ENCODE measurements around the gene VCAN. TPM values are rescaled to one million over a fixed set of nuclear protein-coding genes. Genes with fewer than 3 reads are reported as not detected.

The VCAN gene
- total and polyA plus RNA-seq, 2 experiments from 2014 or later: 133 to 404 TPM

DNA sequence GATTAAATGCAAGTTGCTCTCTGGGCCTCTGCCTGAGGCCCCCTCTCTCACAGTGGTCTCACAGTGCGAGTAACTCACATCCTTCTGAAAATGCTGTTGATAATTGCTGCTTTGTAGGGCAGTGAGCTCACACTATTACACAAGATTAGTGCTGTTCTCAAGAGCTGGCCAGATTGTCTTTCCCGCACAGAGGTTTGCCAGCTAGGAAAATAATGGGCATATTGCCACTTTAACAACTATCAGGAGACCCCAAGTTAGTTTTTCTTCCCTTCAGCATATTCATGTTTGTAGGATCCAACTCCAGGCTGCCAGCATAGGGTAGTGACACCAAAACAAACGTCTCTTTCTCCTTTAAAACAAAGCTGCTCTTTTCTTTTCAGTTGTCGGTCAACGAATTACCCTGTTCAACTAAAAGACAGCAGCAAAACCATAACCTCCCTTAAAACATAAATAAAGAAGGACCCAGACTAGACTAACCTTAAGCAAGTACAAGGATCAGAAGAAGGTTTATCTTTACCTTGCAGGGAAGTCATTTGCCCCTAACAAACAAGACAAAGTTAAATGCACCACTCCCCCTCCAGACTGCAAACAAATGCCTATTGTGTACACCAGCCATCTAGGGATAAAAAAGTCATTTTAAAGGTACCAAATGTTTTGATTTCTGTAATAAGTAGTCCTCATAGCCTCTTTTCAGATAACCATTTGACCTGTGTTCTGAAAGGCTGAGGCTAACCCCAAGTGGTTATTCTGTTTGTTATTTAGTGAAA, 91.4 kb downstream of the VCAN start (continued):
- no peak for TF ChIP-seq ZNF331 (CRISPR knock-in tag; IDR thresholded peaks at IDR 0.05; ENCODE audit: low read depth)

DNA sequence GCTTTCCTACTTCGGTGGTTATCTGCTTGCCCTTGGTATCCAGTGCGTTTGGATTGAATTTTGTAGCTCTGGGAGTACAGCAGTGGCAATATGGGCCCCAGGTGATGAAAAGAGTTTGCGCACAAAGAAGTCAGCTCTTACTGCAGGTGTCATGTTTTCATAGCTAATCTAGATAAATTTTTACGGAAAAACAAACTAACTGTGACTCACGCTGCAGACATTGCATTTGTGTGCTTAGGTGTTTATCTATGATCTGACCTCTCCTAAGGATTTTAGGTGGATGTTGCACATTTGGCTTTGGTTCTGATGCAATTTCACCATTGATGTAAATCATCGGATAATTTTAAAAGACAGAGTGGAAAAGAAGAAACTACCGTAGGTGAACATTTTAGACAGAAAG, 92.1 kb downstream of the VCAN start:
- H3K36me3 ChIP-seq (ENCODE audit: insufficient read depth): peaks cover 17% of the 10 kb centered on the region
- TF ChIP-seq POLR2AphosphoS5 (IDR thresholded peaks at IDR 0.05; ENCODE audit: low read depth) (no peak), JUNB (IDR thresholded peaks at IDR 0.05; ENCODE audit: unreplicated experiment) (no peak), STAT1 (IDR thresholded peaks at IDR 0.05; ENCODE audit: unreplicated experiment) (no peak), EZH2phosphoT487 (IDR thresholded peaks at IDR 0.05; ENCODE audit: unreplicated experiment) (no peak), CREB1 (CRISPR knock-in tag; IDR thresholded peaks at IDR 0.05; ENCODE audit: low read depth) (no peak), ZNF114 (CRISPR knock-in tag; IDR thresholded peaks at IDR 0.05) (no peak)
- TF ChIP-seq, protein P1, sequence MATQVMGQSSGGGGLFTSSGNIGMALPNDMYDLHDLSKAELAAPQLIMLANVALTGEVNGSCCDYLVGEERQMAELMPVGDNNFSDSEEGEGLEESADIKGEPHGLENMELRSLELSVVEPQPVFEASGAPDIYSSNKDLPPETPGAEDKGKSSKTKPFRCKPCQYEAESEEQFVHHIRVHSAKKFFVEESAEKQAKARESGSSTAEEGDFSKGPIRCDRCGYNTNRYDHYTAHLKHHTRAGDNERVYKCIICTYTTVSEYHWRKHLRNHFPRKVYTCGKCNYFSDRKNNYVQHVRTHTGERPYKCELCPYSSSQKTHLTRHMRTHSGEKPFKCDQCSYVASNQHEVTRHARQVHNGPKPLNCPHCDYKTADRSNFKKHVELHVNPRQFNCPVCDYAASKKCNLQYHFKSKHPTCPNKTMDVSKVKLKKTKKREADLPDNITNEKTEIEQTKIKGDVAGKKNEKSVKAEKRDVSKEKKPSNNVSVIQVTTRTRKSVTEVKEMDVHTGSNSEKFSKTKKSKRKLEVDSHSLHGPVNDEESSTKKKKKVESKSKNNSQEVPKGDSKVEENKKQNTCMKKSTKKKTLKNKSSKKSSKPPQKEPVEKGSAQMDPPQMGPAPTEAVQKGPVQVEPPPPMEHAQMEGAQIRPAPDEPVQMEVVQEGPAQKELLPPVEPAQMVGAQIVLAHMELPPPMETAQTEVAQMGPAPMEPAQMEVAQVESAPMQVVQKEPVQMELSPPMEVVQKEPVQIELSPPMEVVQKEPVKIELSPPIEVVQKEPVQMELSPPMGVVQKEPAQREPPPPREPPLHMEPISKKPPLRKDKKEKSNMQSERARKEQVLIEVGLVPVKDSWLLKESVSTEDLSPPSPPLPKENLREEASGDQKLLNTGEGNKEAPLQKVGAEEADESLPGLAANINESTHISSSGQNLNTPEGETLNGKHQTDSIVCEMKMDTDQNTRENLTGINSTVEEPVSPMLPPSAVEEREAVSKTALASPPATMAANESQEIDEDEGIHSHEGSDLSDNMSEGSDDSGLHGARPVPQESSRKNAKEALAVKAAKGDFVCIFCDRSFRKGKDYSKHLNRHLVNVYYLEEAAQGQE (IDR thresholded peaks at IDR 0.05; ENCODE audit: unreplicated experiment): no peak
- no peak overlapping the region for H3K4me3 Mint-ChIP-seq
- H3K9me3 Mint-ChIP-seq: no peaks in the 10 kb centered on the region
- no peaks in the 10 kb centered on the region for H4K20me1 ChIP-seq (replicated peaks; ENCODE audit: insufficient read depth)
- peaks cover 3% of the 10 kb centered on the region; the same call in 2 of the 3 replicates for H3K4me1 Mint-ChIP-seq
- H3K27me3 Mint-ChIP-seq (ENCODE audit: insufficient read depth, low read depth, poor library complexity): no peaks in the 10 kb centered on the region
- ATAC-seq (no peak), DNase-seq (ENCODE audit: low spot score) (no peak)
- H3K4me1 ChIP-seq (ENCODE audit: insufficient read depth): no peaks in the 10 kb centered on the region
- H3K4me3 ChIP-seq: no peak overlapping the region
- no peaks in the 10 kb centered on the region for H3K27me3 ChIP-seq (ENCODE audit: insufficient read depth)
- H3K27ac ChIP-seq (ENCODE audit: low read depth): peak overlapping the region; percentile 64
- no peak overlapping the region for H2AFZ ChIP-seq
- no peak overlapping the region for H3K4me2 ChIP-seq
- no peaks in the 10 kb centered on the region for H3F3A ChIP-seq (replicated peaks; ENCODE audit: low read depth)
- no peaks in the 10 kb centered on the region; the same call in 1 of the 2 replicates for H3K79me2 ChIP-seq (replicated peaks; ENCODE audit: insufficient read depth)
- peaks cover 65% of the 10 kb centered on the region; the same call in 2 of the 3 replicates for H3K36me3 Mint-ChIP-seq (ENCODE audit: low read depth)
- peak overlapping the region; percentile 2; the same call in 1 of the 2 replicates for H3K27ac Mint-ChIP-seq
- no peaks in the 10 kb centered on the region for H3K9me2 ChIP-seq (ENCODE audit: insufficient read depth)

DNA sequence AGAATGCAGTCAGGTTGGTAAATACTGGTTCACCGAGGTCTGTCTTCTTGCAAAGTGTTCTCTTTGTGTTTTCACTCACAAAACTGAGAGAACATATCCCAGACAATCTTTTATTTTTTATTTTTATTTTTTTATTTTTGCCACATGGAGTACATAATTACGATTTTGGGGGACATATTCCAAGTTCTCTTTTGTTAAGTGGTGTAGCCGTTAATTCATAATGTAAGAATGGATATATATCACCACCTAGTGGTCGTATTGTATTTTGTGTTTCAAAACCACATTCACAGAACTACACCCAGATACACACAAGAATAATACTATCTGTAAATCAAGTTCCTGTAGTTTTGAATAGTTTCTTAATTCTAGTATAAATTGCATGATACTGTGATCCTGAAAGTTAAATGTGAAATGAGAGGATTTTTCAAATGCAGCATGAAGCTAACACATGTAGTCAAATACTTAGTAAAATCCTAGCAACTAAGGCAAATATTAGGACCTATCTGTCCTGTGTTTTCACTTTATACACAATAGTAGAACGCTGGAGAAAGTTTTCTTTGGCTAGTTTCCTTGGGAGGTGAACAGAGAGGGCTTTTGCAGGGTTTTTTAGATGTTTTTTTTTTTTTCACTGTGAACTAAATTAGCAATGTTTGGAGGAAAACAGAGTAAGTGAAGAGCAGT, 92.7 kb downstream of the VCAN start:
- Mint-ChIP-seq H3K4me3 (no peak overlapping the region), H3K27me3 (ENCODE audit: insufficient read depth, low read depth, poor library complexity) (peaks cover 2% of the 10 kb centered on the region), H3K4me1 (peaks cover 3% of the 10 kb centered on the region; the same call in 2 of the 3 replicates), H3K36me3 (ENCODE audit: low read depth) (peaks cover 63% of the 10 kb centered on the region; the same call in 2 of the 3 replicates), H3K9me3 (no peaks in the 10 kb centered on the region), H3K27ac (no peak overlapping the region)
- Histone ChIP-seq H3K4me1 (ENCODE audit: insufficient read depth) (no peaks in the 10 kb centered on the region), H4K20me1 (replicated peaks; ENCODE audit: insufficient read depth) (no peaks in the 10 kb centered on the region), H3K36me3 (ENCODE audit: insufficient read depth) (peaks cover 14% of the 10 kb centered on the region), H3K9me2 (ENCODE audit: insufficient read depth) (no peaks in the 10 kb centered on the region), H3K4me3 (no peak overlapping the region), H3K4me2 (no peak overlapping the region), H3F3A (replicated peaks; ENCODE audit: low read depth) (no peaks in the 10 kb centered on the region), H2AFZ (no peak overlapping the region), H3K79me2 (replicated peaks; ENCODE audit: insufficient read depth) (no peaks in the 10 kb centered on the region; the same call in 1 of the 2 replicates), H3K27me3 (ENCODE audit: insufficient read depth) (no peaks in the 10 kb centered on the region), H3K27ac (ENCODE audit: low read depth) (no peak overlapping the region)
- TF ChIP-seq CREB1 (CRISPR knock-in tag; IDR thresholded peaks at IDR 0.05; ENCODE audit: low read depth): no peak
- TF ChIP-seq NANOG (IDR thresholded peaks at IDR 0.05; ENCODE audit: borderline replicate concordance): no peak
- TF ChIP-seq, protein P2, sequence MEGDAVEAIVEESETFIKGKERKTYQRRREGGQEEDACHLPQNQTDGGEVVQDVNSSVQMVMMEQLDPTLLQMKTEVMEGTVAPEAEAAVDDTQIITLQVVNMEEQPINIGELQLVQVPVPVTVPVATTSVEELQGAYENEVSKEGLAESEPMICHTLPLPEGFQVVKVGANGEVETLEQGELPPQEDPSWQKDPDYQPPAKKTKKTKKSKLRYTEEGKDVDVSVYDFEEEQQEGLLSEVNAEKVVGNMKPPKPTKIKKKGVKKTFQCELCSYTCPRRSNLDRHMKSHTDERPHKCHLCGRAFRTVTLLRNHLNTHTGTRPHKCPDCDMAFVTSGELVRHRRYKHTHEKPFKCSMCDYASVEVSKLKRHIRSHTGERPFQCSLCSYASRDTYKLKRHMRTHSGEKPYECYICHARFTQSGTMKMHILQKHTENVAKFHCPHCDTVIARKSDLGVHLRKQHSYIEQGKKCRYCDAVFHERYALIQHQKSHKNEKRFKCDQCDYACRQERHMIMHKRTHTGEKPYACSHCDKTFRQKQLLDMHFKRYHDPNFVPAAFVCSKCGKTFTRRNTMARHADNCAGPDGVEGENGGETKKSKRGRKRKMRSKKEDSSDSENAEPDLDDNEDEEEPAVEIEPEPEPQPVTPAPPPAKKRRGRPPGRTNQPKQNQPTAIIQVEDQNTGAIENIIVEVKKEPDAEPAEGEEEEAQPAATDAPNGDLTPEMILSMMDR (conservative IDR thresholded peaks at IDR 0.05; ENCODE audit: low read depth in 2 of 2): peak; percentile 55 to 75
- DNase-seq (ENCODE audit: low spot score) (peak; percentile 57), ATAC-seq (peak; percentile 39; the same call in 1 of the 3 replicates)

All from GM23338 (cell line).